AG20443 (cell line): ENCODE results near the gene LRRTM4.
"Not testable (repeated sequence)": the region's sequence is repeated elsewhere in the genome, so short reads cannot be mapped to it uniquely, and the experiment has no call there.

Source experiments
- DNase-seq: peaks from one replicate; pipeline ENCODE4 v3.0.0; 2012; ENCODE audit warnings: low spot score, mixed read lengths

The LRRTM4 gene

GRCh38 chr2:77085561-77085960 is 436.6 kb downstream of the LRRTM4 start:
- no peak for DNase-seq

- DNase-seq = no peak
Measured at GRCh38 chr2:77081597-77081996, 440.6 kb downstream of the LRRTM4 start.

GRCh38 chr2:77064324-77064723 is 457.9 kb downstream of the LRRTM4 start:
- DNase-seq = no peak

- DNase-seq = no peak
Measured at GRCh38 chr2:77054938-77055337, 467.2 kb downstream of the LRRTM4 start.

GRCh38 chr2:77046339-77046738 is 475.8 kb downstream of the LRRTM4 start:
- no peak for DNase-seq

GRCh38 chr2:77045456-77045855 is 476.7 kb downstream of the LRRTM4 start:
- not testable (repeated sequence) for DNase-seq

- DNase-seq = no peak
Measured at GRCh38 chr2:77034445-77034844, 487.7 kb downstream of the LRRTM4 start.

- DNase-seq = not testable (repeated sequence)
Measured at GRCh38 chr2:77029237-77029636, 492.9 kb downstream of the LRRTM4 start.

GRCh38 chr2:77028032-77028600 is 494.1 kb downstream of the LRRTM4 start:
- no peak for DNase-seq

- DNase-seq = no peak
Measured at GRCh38 chr2:77025714-77026113, 496.5 kb downstream of the LRRTM4 start.

- no peak for DNase-seq
Measured at GRCh38 chr2:77021161-77021560, 501.0 kb downstream of the LRRTM4 start.

GRCh38 chr2:77018219-77018618 is 504.0 kb downstream of the LRRTM4 start:
- no peak for DNase-seq

GRCh38 chr2:77017355-77017745 is 504.8 kb downstream of the LRRTM4 start:
- DNase-seq = no peak

- no peak for DNase-seq
Measured at GRCh38 chr2:77016443-77017354, 505.5 kb downstream of the LRRTM4 start.

GRCh38 chr2:77013953-77014352 is 508.2 kb downstream of the LRRTM4 start:
- DNase-seq = no peak

- DNase-seq = no peak
Measured at GRCh38 chr2:77013457-77013856, 508.7 kb downstream of the LRRTM4 start.

GRCh38 chr2:77009307-77009706 is 512.9 kb downstream of the LRRTM4 start:
- DNase-seq = no peak

GRCh38 chr2:77008853-77009252 is 513.3 kb downstream of the LRRTM4 start:
- DNase-seq = no peak

GRCh38 chr2:77007686-77008085 is 514.5 kb downstream of the LRRTM4 start:
- no peak for DNase-seq

GRCh38 chr2:77005522-77005921 is 516.7 kb downstream of the LRRTM4 start:
- DNase-seq = no peak

- no peak for DNase-seq
Measured at GRCh38 chr2:77001895-77002294, 520.3 kb downstream of the LRRTM4 start.

GRCh38 chr2:76998704-76999103 is 523.5 kb downstream of the LRRTM4 start:
- DNase-seq = no peak

GRCh38 chr2:76998152-76998551 is 524.0 kb downstream of the LRRTM4 start:
- DNase-seq = no peak

- no peak for DNase-seq
Measured at GRCh38 chr2:76997296-76997695, 524.9 kb downstream of the LRRTM4 start.
